ENCODE results near the gene CIBAR2.

The CIBAR2 gene
- 0 reads per million in 2 donors for total RNA-seq

DNA sequence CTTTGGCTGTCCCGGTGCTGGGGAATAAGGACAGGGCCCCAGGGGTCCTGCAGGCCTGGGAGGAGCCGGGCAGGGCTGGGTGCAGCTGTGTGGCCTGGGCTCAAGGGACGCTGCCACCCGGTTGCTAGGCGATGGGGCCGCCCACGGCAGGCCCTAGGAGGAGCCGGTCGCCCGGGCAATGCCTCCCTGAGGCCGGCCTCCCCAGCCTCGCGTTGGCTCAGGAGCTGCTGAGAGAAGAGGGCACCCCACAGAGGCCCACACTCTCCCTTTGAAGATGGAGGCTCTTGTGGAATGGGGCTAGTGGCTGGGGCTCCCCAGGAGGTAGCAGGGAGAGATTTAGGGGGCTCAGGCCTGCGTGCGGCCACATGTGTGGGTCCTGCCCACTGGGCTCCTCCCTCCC lies at the start of gene CIBAR2:
Gene CIBAR2, minus strand, starts transcription at position 109 of the 400 bp plus-strand sequence. CDS start 120 bp downstream, outside the sequence.
- DNase-seq, result no peak

DNA sequence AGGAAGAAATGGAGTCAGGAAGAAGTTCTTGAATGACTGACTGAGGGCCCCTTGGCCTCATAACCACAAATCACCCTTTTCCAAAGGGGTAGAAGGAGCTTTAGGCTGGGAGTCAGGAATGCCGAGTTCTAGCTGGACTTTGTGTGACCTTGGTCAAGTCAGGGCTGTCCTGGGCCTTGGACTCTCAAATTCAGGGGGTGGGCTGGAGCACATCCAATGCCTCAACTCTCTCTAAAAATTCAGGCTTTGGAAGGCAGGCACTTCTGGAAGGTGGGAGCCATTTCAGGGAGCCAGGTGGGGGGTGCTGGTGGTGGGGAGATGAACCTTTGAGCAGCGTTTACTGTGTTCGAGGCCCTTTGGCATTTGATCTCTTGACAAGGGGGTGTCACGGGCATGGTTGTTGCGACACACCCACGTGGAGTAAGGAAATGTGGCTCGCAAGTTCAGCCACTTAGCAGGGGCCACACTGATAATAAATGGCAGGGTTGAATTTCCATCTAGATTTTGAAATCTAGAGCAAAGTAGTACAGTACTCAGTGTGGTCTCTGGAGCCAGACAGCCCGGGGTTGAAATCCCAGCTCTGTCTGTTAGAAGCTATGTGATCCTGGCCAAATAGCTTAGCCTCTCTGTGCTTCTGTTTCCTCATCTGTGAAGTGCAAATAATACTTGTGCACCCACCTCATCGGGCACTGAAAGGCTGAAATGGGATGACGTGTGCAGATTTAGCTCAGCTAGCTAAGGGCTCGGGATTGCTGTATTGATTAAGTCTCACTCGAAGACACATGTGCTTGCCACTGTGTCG lies 47.1 kb upstream of the CIBAR2 start:
- DNase-seq, result no peak

DNA sequence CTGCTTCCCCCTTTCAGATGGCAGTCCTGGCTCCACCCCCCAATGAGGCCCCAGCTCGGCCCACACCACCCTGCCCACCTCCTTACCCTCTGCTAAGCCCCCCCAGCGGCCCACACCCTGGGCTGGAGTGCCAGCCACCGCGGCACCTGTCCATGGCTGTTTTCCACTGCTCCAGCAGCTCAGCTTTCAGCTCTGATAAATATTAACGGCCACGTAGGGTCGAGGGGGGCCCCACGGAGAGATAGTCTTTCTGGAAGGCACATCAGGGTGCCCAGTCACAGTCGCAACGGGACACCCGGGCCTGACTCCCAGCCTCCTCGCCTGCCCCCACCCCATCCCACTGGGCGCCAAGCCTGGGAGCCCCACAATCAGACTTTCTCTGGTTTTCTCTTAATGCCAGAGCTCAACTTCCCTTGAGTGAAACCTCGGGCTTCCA lies 46.5 kb upstream of the CIBAR2 start:
- DNase-seq, result no peak

DNA sequence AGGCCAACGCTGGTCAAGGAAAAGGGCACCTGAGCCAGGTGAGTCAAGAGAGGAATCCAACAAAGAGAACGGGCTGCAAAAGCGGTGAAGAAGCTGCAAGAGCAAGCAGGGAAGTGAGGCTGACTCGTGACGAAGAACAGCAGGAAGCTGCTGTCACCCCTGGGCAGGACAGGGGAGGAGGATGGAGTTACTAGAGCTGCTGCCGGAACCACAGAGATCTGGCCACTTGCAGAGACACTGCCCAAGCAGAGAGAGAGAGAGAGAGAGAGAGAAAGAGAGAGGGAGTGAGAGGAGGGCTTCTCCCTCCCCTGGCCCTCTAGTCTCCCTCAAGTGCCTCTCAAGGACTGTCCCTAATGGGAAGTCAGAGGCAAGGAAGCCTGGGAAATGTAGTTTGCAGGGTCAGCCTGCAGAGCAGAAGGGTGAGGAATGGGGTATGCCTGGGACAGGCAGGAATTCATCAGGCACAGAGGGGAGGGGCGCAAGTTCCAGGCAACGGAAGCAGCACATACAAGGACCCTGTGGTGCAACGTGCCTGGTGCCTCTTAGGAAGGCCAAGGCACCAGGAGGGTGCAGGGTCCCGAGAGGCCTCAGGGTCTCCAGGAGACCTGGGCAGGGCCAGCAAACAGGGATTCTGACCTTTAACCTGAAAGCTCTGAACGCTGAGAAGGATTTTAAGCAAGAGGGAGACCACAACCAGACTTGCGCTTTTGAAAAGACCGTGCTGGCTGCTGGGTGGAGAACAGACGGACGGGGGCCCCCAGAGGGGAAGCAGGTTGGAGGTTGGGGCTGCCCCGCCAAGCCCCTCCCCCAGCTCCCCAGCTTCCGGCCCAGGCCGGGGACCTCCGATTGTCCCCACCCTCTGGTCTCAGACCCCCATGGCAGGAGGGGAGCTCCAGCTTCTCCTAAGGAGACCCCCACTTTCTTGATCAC lies 45.8 kb upstream of the CIBAR2 start:
- no peak for DNase-seq

DNA sequence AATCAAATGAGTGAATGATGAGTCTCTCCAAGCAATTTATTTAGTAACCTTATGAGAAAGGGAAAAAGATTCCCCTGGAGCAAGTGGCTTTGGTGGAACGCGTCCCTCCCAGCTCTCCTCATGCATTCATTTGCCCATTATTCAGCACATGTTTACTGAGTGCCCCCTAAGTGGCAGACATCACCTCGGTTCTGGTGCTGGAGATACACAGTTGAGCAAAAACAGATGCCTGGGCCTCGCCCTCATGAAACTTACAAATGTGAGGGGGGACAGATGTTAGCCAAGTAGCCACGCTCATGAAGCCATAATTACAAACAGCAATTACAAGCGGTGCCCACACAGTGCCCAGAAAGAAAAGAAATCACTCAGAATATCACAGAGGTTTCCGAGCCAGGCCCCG lies 45.1 kb upstream of the CIBAR2 start:
- DNase-seq, result no peak

DNA sequence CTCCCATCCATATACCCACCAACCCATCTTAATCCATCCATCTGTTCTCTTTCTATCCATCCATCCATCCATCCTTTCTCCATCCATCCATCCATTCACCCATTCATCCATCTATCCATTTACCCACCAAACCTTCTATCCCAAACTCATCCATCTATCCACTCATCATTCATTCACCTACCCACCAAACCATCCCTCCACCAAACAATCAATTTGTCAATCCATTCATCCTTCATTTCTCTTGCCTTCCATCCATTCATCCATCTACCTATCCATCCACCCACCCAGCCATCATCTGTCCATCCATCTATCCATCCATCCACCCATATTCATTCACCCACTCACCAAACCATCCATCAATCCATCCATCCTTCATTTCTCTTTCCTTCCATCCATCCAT lies 44.6 kb upstream of the CIBAR2 start:
- DNase-seq, result no peak

DNA sequence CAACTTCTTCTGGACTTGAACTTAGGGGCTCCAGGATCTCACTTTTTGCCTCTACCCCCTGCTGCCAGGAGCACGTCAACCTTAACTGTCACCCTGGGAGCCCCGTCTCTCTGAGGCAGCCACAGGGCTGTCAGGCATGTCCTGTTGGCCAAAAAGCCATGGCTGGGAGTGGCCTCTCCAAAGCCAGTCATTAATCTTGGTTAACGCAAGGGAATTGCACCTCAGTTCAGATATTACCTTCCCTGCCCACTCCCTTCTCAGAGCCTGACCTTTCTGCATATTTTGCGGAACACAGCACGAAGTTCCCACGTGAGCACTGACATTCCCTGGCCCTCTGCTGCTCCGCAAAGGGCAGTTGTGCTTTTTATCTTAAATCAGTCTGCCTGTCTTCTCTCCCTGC lies 44.2 kb upstream of the CIBAR2 start:
- no peak for DNase-seq

DNA sequence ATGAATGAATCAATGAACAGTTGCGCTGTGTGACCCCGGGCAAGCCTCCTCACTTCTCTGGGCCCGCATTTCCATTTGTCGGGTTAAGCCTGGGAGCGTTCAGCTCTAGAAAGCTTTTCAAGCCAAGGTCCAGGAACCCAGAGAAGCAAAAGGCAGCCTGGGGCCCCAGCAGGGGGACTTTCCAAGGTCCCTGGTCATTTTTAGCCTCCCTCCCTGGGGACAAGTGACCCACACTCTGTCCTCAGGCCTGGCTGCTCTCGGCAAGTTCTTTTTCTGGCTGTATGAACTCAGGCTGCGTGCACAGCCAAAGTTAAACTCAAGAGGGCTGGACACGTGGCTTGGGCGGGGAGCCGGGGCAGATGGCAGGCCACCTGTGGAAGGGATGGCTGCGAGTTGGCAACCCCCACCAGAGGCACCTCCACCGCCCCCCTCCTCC lies 41.4 kb upstream of the CIBAR2 start:
- DNase-seq, result no peak

DNA sequence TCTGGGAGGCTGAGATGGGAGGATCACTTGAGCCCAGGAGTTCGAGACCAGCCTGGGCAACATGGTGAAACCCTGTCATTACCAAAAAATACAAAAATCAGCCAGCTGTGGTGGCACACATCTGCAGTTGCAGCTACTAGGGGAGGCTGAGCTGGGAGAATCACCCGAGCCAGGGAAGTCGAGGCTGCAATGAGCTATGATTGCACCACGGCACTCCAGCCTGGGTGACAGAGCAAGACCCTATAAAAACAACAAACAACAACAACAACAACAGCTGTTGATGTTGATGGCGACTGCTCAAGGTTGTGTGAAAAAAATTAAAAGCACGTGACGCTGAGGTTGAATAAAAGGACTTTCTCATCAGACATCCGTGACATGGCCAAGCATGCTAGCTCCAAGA lies 40.8 kb upstream of the CIBAR2 start:
- DNase-seq, result no peak

DNA sequence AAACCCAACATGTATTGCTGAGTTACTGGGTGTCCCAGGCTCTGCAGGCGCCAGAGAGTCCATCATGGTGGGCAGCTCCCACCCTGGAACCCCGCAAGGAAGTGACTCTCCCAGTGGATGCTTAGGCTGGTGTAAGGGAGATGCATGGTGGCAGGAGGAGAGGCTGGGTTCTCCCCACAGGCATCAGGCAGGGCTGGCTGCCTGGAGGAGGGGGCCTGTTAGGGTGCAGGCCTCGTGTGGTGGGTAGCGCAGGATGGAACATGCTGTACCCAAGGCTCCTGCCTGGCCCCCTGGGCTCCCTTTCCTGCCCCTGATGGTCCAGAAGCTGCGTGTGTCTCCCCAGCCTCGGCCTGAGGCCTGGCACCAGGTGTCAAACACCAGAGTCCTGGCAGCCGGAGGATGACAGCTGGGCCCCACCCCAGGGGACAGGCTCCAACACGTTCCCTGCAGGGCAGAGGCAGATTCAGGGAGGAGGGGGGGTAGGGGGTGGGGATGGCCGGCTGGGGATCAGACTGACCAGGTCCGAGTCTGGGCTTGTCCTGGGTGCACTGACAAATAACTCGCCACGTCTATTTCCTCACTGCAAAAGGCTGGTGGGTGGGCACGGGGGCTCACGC lies 40.2 kb upstream of the CIBAR2 start:
- DNase-seq, result no peak

DNA sequence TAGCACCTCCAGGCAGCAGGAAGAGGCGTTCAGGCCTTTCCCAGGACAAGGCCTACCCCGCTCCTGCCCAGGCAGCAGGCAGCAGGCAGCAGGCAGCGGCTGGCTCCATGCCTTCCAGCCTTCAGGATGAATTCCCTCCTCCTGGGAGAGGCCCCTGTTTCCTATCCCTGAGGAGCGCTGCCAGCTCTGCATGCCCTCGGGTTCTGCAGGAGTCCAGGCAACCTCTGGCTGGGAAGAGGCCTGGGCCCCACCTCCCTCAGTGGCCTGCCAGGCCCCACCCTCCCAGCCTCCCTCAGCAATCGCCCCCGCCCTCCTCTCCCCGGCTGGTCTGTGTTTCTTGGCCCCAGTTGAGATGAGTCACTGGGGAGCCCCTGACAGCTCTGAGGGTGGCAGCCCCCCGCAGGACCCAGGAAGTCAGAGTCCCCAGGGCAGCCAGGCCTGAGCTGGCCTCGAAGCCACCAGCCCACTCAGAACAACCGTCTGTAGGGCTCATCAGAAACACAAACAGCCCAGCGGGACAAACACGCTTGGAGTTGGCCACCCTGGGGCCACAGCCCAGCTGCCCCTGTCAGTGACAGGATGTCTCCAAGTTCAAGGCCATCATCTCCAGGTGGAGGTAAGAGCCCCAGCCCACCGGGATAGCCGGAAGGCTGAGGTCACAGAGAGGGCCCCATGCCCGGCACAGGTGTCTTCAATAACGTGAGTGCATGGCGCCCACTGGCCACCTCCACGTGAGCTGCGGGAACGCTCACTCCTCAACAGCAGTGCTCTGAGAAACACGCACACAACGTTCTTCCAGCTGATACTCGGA lies 39.5 kb upstream of the CIBAR2 start:
- no peak for DNase-seq

DNA sequence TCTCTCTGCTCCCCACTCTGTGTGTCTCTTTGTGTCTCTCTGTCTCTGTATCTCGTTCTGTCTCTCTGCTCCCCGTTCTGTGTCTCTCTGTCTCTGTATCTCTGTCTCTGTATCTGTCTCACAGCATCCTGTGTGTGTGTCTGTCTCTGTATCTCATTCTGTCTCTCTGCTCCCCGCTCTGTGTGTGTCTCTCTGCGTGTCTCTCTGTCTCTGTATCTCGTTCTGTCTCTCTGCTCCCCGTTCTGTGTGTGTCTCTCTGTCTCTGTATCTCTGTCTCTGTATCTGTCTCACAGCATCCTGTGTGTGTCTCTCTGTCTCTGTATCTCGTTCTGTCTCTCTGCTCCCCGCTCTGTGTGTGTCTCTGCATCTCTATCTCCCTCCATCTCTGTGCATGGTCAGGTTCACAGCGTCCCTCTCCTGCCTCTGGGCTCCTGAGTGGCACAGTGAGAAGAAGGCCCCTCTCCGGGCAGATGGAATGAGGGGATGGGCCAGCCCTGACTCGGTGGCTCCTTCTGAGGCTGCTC lies 38.9 kb upstream of the CIBAR2 start:
- DNase-seq, result no peak

DNA sequence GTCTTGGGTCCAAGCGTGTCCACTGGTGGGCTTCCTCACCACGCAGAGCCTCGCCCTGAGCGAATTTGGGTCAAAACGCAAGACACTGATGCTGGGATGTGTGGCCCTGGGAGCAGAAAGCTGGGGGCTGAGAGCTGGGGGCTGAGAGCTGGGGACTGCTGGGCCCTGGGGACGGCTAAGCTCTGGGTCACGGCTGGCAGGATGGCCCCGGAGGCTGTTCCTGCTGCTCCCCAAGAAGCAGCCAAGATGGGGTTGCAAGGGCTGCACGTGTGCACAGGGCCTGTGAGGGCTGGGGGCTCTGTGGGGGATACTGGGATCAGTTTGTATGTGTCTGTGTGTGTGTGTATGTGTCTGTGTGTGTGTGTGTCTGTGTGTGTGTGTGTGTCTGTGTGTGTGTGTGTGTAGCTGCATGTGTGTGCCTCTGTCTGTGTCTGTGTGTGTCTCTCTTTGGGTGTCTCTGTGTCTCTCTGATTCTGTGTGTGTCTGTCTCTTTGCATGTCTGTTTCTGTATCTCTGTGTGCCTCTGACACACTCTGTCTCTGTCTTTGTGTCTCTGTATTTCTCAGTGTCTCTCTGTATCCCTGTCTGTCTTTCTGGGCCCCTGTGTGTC lies 38.2 kb upstream of the CIBAR2 start:
- no peak for DNase-seq

DNA sequence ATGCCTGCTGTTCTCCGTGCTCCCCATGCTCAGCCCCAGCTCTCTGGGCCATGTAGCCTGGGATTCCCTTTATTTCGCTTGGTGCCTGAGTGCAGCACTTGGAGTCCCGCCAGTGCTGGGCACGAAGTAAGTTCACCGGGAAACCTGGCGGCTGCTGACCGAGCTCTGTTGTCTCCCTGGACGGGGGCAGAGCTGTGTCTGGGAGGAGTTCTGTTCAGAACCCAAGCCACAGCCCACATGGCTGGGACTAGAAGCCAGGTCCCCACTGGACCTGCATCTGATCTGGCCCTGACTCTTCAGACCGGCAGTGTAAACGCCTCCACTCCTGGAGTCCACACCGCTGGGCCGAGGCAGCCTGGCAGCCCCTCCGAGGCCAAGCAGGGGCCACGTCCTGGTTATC lies 37.5 kb upstream of the CIBAR2 start:
- no peak for DNase-seq

DNA sequence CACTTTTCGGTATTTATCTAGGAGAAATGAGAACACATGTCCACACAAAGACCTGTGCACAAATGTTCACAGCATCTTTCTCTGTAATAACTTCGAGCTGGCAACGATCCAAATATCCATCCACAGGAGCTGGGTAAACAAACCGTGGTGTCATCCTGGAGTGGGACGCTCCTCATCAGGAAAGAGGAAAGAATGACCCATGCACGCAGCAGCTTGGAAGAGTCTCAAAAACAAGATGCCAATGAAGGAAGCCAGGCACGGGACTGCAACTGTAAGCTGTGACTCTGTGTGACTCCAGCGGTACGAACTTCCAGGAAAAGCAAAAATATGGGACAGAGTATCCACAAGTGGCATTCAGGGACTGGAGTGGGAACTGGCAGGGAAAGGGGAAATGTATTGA lies 36.7 kb upstream of the CIBAR2 start:
- DNase-seq, result no peak

DNA sequence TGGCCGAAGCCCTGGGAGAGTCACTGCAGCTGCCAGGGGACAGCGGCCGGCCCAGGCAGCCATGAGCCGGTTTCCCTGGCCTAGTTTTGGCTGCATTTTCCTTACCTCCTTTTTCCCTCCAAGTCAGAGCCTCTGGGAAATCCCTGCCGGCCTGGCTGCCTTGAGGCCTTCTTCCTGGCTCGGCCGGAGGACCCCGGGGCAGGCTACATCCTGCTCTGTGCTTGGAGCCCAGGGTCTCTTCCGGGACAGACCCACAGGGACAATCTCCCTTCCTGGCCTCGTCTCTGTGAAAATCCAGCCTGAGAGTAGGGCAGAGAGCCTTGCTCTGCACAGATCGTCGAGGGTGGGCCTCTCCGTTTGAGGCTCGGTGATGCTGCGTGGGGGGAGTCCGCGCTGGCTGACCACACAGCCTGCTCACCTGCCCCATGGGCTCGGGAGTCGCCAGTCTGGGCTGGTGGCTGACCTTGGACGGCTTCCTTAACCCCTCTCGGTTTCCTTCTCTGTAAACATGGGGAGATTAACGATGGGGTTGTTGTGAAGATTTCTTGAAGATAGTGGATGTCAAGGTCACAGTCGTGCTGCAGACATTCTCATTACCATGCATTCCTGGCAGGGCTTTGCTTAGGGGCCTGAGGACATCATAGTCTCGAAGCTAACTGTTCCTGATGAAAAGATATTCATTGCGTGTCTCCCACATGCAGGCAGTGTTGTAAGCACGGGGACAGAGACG lies 34.8 kb upstream of the CIBAR2 start:
- DNase-seq, result no peak

DNA sequence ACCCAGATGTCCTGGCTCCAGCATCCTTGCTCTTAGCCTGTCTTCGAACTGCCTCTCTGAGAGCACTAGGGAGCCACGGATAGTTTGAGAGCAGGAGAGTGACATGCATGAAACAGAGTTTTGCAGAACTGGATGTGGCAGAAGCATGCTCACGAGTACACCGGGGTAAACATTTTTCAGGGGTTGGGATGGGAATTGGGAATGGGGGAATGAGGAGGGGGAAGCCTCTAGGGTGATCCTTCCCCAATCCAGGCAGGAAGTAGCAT lies 34.2 kb upstream of the CIBAR2 start:
- DNase-seq, result no peak

DNA sequence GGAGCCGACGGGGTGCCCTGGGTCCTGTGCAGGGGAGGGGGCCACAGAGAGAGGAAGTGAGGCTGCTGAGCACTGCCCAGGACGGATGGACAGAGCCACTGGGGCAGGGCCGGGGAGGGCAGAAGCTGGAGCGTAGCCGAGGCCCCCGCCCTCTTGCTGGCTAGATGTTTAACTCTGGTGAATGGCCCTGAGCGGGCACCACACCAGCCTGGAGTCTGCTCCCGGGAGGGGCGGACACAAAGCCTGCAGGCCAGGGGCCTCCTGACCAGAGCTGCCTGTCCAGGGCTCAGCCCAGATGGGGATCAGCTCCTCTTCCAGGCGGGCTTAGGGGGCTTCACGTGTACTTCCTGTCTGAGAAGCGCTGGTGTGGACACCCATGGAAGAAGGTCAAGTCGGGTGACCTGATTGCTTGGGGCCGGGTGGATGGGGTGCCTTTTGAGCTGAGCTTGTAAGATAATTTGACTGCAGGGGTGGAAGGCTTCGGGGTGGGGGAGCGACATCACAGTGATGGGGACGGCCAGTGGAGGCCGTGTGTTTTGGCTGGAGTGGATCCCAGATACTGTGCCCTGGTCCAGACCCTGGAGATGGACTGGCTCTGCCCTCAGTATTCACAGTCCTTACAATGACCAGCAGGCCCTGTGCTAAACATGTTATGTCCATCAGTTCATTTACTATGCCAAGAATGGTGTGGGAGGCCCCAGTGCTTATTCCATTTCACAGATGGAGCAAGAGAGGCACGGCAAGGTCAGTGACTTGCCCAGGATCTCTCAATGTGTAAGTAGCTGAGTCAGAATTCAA lies 33.7 kb upstream of the CIBAR2 start:
- no peak for DNase-seq

DNA sequence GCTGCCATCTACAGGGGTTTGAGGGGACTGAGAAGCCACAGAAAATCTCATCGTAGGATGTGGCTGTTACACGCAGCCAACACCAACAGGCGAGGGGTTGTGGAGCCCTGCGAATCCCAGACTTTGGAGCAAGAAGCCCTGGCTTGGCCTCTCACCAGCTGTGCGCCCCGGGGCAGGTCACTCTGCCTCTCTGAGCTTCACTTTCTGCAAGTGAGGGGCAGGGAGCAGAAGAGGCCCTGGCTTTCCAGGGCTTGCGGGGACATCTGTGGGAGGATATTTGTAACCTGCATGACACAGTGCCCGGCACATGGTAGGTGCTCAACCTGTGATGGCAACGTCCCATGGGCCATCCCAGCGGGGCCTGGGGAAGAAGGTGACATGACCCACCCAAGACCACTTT lies 32.9 kb upstream of the CIBAR2 start:
- no peak for DNase-seq

Measured in T-helper 2 cell (primary cell).